Ovary (tissue), 9 donors: ENCODE data around the gene C11orf52. TPM values are rescaled to one million over a fixed set of nuclear protein-coding genes. Genes with fewer than 3 reads are reported as not detected.

Source experiments
- DNase-seq, 5 donors: peaks; one replicate each; pipeline ENCODE4 v3.0.0-alpha.2; 2019 to 2020
- H3K27ac ChIP-seq, 2 donors: fragments of 200-600 bp; one replicate each; pipeline versions ENCODE4 v1.5.1 to v1.8.0; 2019 to 2022
- H3K27me3 ChIP-seq: fragments of 200-600 bp; one replicate; pipeline ENCODE4 v1.8.0; 2022
- H3K36me3 ChIP-seq: fragments of 200-600 bp; sonication (generic); one replicate; pipeline ENCODE4 v1.5.1; 2019
- H3K4me1 ChIP-seq: one replicate; pipeline ENCODE4 v1.8.1; 2013; ENCODE audit warnings: mild to moderate bottlenecking, moderate library complexity; ENCODE audit not compliant: insufficient read depth
- H3K4me3 ChIP-seq: fragments of 200-600 bp; sonication (generic); one replicate; pipeline ENCODE4 v1.5.1; 2017
- H3K9me3 ChIP-seq, 2 donors: fragments of 200-600 bp in 1 of 2; sonication (generic) in 1 of 2; one replicate each; pipeline versions ENCODE4 v1.5.1 to v1.8.1; 2013 to 2019; ENCODE audit warnings: mild to moderate bottlenecking in 1 of 2, moderate library complexity in 1 of 2
- EP300 ChIP-seq: sonication (generic); formaldehyde crosslinking; IDR thresholded peaks from one replicate; pipeline ENCODE4 v1.6.1; 2017; ENCODE audit warnings: antibody characterized with exemption
- POLR2A ChIP-seq: fragments of 450-650 bp; IDR thresholded peaks from one replicate; pipeline ENCODE4 v1.6.1; 2017; ENCODE audit warnings: antibody characterized with exemption, mild to moderate bottlenecking, moderate library complexity
- WGBS, 3 donors: extraction: QIAGEN DNeasy Blood & Tissue Kit in 1 of 3; methylation state at CpG; one replicate each; pipeline versions ENCODE4 v1.1.5 to v1.1.7; 2013 to 2017; 5-methylcytosine and 5-hydroxymethylcytosine counted together
- intact Hi-C, 4 donors: fragments of 100-400 bp; cut with DNase I; formaldehyde crosslinking; loops; one replicate each; pipeline versions ENCODE4 v1.11.0 to v1.15.1; 2022 to 2023
- polyA plus RNA-seq, 2 donors: library from polyadenylated mRNA; stranded (reverse); fragments of 200-250 nt in 1 of 2; fragments of 350-450 nt in 1 of 2; fragmentation: Illumina TruSeq in 1 of 2; extraction: RNeasy Lipid Tissue Mini Kit (QIAGEN cat#74804) in 1 of 2; gene quantifications; one replicate each; pipeline ENCODE4 v1.2.3, GENCODE V29; 2013 to 2014
- total RNA-seq, 7 donors: library from RNA; depleted of rRNA in 2 of 7; stranded (reverse); fragments of >200 nt in 2 of 7; fragmentation: NEBNext Ultra II Directional in 3 of 7; extraction: Animal tissue kit (Norgen Biotek cat#: 25700) in 3 of 7; gene quantifications; one replicate each; pipeline versions ENCODE4 v1.1.0 to v1.2.4, GENCODE V29; 2016 to 2023
- TF ChIP-seq, protein P1 (sequence below), 3 donors: fragments of 450-650 bp in 2 of 3; fragments of 200-600 bp in 1 of 3; IDR thresholded peaks; one replicate each; pipeline versions ENCODE4 v1.5.1 to v1.8.0; 2016 to 2022; ENCODE audit warnings: antibody characterized with exemption in 3 of 3, mild to moderate bottlenecking in 1 of 3
- donor health status: DM: no; HTN: no; CAD: no; lungs with moderate emphysema.
- donor health status: DM: no; HTN: no; CAD: no.
- donor health status: Bipolar disorder and iron deficiency.
- donor health status: DM: yes; HTN: yes; CAD: no.
- donor health status: DM: no; HTN: no; CAD: no.
- donor health status: DM: yes; HTN: yes; CAD: no.

The C11orf52 gene
- total and polyA plus RNA-seq, 9 donors: 1.3 to 5.9 (median 2.3) TPM; not detected in 1

DNA sequence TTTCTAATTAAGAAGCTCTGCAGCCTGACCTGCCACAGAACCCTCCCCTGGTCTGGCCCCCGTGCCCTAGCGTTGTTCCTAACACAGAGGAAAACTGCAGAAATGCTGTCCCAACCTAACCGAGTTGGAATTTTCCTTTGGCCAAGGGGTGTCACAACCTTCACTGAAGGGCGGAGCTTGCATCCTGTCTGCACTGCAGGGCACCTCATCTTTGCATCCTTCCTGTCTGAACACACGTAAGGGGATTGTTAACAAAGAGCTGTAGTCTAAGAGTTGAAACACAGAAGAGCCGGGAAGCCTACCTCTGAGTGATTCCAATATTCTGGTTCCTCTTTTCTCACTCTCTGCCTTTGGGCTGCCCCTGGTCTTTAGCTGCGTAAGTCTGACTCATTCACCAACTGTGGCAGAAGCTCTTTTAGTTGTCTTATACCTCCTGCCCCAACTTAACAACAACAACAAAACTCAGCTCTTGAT is 20.0 kb downstream of the C11orf52 start:
- Histone ChIP-seq H3K36me3 (no peaks in the 10 kb centered on the region), H3K9me3 (no peaks in the 10 kb centered on the region), H3K27ac (peak overlapping the region in 1 of 2 donors; percentile 58), H3K4me1 (peaks cover 3% of the 10 kb centered on the region), H3K4me3 (no peak overlapping the region), H3K27me3 (no peaks in the 10 kb centered on the region)
- intact Hi-C loops: loop anchor here in 3 of 4 donors (5.0 to 10.0 kb wide), 2 partner anchors 39 to 86 kb away; partner anchors contain the start of gene DLAT (in 1 of the 3)
- 21 to 31% (median 31%) methylated on average over 7 of the region's 7 CpGs for WGBS, 3 donors
- no peak for TF ChIP-seq EP300
- no peak for TF ChIP-seq POLR2A
- TF ChIP-seq, protein P1, sequence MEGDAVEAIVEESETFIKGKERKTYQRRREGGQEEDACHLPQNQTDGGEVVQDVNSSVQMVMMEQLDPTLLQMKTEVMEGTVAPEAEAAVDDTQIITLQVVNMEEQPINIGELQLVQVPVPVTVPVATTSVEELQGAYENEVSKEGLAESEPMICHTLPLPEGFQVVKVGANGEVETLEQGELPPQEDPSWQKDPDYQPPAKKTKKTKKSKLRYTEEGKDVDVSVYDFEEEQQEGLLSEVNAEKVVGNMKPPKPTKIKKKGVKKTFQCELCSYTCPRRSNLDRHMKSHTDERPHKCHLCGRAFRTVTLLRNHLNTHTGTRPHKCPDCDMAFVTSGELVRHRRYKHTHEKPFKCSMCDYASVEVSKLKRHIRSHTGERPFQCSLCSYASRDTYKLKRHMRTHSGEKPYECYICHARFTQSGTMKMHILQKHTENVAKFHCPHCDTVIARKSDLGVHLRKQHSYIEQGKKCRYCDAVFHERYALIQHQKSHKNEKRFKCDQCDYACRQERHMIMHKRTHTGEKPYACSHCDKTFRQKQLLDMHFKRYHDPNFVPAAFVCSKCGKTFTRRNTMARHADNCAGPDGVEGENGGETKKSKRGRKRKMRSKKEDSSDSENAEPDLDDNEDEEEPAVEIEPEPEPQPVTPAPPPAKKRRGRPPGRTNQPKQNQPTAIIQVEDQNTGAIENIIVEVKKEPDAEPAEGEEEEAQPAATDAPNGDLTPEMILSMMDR (IDR thresholded peaks at IDR 0.05): no peak
- DNase-seq: no peak

DNA sequence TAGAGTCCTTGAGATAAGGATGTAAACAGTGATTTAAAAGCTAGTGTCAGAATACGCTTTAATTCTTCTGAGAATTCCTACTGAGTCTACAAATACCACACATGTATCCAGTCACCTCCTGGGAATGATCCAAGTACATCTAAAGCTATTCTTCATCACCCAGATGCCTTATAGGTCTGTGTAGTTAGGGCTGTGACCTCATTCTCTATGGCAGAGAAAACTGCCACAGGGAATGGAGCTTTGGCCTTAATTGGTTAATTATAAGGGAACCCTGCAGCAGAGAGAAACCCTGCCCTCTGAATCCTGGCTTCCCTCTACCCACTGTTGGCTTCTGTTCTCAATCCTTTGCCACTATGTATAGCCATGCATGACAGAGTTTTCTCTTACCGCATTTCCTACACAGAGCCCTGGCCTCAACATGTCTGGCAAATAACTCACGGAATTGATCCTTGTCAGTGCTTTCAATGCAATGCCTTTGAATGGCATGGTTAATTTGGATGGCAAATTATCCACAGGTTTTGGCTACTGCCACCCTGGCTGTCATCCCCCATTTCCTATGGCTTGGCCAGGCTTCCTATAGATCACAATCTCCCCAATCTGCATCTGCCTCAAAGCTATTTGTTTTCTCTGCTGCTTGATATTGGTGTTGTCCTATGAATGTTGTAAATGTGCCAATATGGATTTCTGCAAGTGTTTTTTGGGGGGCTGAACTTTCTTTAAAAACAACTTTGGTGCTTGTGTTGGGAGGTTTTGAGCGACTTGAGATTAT is 21.3 kb downstream of the C11orf52 start:
- WGBS, 3 donors: 88 to 94% (median 90%) methylated on average over 4 of the region's 4 CpGs
- Histone ChIP-seq H3K9me3 (no peaks in the 10 kb centered on the region), H3K4me3 (no peak overlapping the region), H3K36me3 (no peaks in the 10 kb centered on the region), H3K4me1 (peaks cover 6% of the 10 kb centered on the region), H3K27me3 (no peaks in the 10 kb centered on the region), H3K27ac (no peak overlapping the region)
- intact Hi-C loops: loop anchor here in 3 of 4 donors (5.0 to 10.0 kb wide), 2 partner anchors 37 to 85 kb away; partner anchors contain the start of gene DLAT (in 1 of the 3)
- DNase-seq: no peak
- TF ChIP-seq EP300 (no peak), POLR2A (no peak)

DNA sequence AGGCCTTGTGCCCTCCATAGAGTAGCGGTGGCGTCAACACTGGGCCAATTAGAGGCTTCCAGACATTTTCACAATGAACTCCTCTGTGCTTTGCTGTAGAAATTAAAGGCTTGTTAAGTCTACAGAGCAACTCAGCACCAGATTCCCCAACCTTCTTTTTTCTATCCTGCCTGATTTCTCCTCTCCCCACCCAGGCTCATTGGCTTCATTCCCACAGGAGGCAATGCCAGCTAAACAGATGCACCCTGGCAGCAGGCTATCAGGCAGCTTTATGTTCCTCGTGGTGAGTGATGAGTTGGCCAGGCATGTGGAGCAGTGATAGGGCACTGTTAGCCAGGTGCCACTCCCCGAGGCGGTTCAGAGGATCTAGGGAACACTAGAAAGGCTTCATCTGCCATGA is 23.2 kb downstream of the C11orf52 start:
- TF ChIP-seq, protein P1 (IDR thresholded peaks at IDR 0.05): no peak
- Histone ChIP-seq H3K9me3 (no peaks in the 10 kb centered on the region), H3K4me3 (no peak overlapping the region), H3K27me3 (no peaks in the 10 kb centered on the region), H3K36me3 (no peaks in the 10 kb centered on the region), H3K27ac (no peak overlapping the region), H3K4me1 (peaks cover 5% of the 10 kb centered on the region)
- WGBS, 3 donors: 81 to 91% (median 81%) methylated on average over 5 of the region's 5 CpGs
- DNase-seq: no peak
- intact Hi-C loops: no loop called here

DNA sequence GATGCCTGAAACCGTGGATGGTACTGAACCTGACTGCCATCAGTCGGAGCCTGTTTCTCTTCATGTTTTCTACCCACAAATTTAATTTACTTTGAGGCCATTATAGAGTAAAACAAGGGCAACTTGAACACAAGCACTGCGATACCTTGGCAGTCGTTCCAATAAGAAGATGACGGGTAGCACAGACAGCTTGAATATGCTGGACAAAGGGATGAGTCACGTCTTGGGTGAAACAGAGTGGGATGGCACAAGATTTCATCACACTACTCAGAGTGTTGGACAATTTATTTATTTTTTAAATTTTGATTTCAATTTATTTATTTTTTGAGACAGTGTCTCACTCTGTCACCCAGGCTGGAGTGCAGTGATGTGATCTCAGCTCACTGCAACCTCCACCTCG is 24.1 kb downstream of the C11orf52 start:
- Histone ChIP-seq H3K4me3 (no peak overlapping the region), H3K36me3 (no peaks in the 10 kb centered on the region), H3K9me3 (no peaks in the 10 kb centered on the region), H3K4me1 (peaks cover 5% of the 10 kb centered on the region), H3K27ac (no peak overlapping the region), H3K27me3 (no peaks in the 10 kb centered on the region)
- DNase-seq: no peak
- intact Hi-C loops: no loop called here
- 94 to 95% (median 94%) methylated on average over 7 of the region's 7 CpGs for WGBS, 3 donors
- no peak for TF ChIP-seq POLR2A
- TF ChIP-seq EP300: no peak
- TF ChIP-seq, protein P1 (IDR thresholded peaks at IDR 0.05): no peak

DNA sequence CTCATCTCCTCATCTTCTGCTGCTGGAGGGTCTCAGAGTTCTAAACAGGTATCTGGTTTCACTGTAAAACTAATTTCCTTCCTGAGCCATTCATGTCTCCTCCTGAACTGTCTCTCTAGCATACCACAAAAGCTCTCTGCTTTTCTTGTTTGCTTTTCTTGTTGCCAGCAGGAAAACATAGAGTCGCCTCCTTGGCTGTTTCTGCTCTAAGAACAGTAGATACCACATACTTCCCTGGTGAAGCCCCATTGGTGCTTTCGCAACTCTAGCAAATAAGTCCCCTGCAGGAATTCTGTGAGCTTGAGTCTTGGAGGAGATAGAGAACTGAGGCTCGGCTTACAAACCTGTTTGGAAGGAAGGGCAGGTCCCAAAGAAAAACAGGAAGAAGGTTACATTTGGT is 25.4 kb downstream of the C11orf52 start:
- no peak for DNase-seq
- Histone ChIP-seq H3K27ac (peak overlapping the region in 1 of 2 donors; percentile 12), H3K4me3 (no peak overlapping the region), H3K27me3 (no peaks in the 10 kb centered on the region), H3K9me3 (no peaks in the 10 kb centered on the region), H3K4me1 (peaks cover 3% of the 10 kb centered on the region), H3K36me3 (no peaks in the 10 kb centered on the region)
- intact Hi-C loops: no loop called here
- TF ChIP-seq, protein P1 (IDR thresholded peaks at IDR 0.05): no peak
- no peak for TF ChIP-seq EP300
- TF ChIP-seq POLR2A: no peak
- WGBS, 3 donors: 11 to 37% (median 13%) methylated on average over 3 of the region's 3 CpGs
